A673 (cell line): Measurements from ENCODE around the gene NFKBIZ. TPM values are rescaled to one million over a fixed set of nuclear protein-coding genes. Genes with fewer than 3 reads are reported as not detected.

ENCODE experiments used
- BruUV-seq: library from RNA; stranded (reverse); fragments of 400-500 nt; replicated peaks from 2 replicates; lab custom pipeline; 2021; lab: Mats Ljungman, UMichigan
- CTCF ChIA-PET: fragments of 300-600 bp; sonication (Branson Sonifier 250); formaldehyde crosslinking; loops from one replicate; lab custom pipeline; 2022; ENCODE audit warnings: antibody characterized with exemption; lab: Charles Lee
- POLR2A ChIA-PET: fragments of 300-600 bp; sonication (Branson Sonifier 250); formaldehyde crosslinking; loops from one replicate; lab custom pipeline; 2022; ENCODE audit warnings: antibody characterized with exemption; ENCODE audit not compliant: low non-redundant PET; lab: Charles Lee
- DNase-seq: peaks from one replicate; pipeline ENCODE4 v3.0.0-alpha.2; 2015; ENCODE audit warnings: low spot score
- H3K27ac ChIP-seq: fragments of 200-600 bp; sonication (generic); 2 replicates; pipeline ENCODE4 v1.5.1; 2016; ENCODE audit warnings: mixed run types, low read depth, mild to moderate bottlenecking, mixed read lengths, antibody characterized with exemption, low read length; ENCODE audit not compliant: poor library complexity, severe bottlenecking
- H3K27me3 ChIP-seq: fragments of 200-600 bp; sonication (generic); replicated peaks from 2 replicates; pipeline ENCODE4 v1.6.1; 2017; ENCODE audit warnings: mixed run types, low read depth, mild to moderate bottlenecking, mixed read lengths, antibody characterized with exemption, low read length; ENCODE audit not compliant: insufficient read depth, poor library complexity
- H3K36me3 ChIP-seq: fragments of 200-600 bp; sonication (generic); 2 replicates; pipeline ENCODE4 v1.6.1; 2016; ENCODE audit warnings: mixed run types, mild to moderate bottlenecking, mixed read lengths, antibody characterized with exemption, low read length; ENCODE audit not compliant: insufficient read depth, poor library complexity, severe bottlenecking
- H3K4me1 ChIP-seq: fragments of 200-600 bp; sonication (generic); 2 replicates; pipeline ENCODE4 v1.6.1; 2017; ENCODE audit warnings: mixed run types, mild to moderate bottlenecking, mixed read lengths, antibody characterized with exemption, low read length; ENCODE audit not compliant: insufficient read depth, poor library complexity, severe bottlenecking
- H3K4me3 ChIP-seq: fragments of 200-600 bp; sonication (generic); 2 replicates; pipeline ENCODE4 v1.5.1; 2016; ENCODE audit warnings: low read depth, mixed run types, mild to moderate bottlenecking, mixed read lengths, low read length; ENCODE audit not compliant: poor library complexity, severe bottlenecking
- H3K9me3 ChIP-seq: fragments of 200-600 bp; sonication (generic); 2 replicates; pipeline ENCODE4 v1.6.1; 2016; ENCODE audit warnings: mixed run types, low read depth, mild to moderate bottlenecking, mixed read lengths, antibody characterized with exemption, low read length; ENCODE audit not compliant: poor library complexity, severe bottlenecking
- EZH2 ChIP-seq: fragments of 200-600 bp; sonication (generic); IDR thresholded peaks from 2 replicates; pipeline ENCODE4 v1.6.1; 2017; ENCODE audit warnings: borderline replicate concordance, low read depth, mild to moderate bottlenecking, mixed read lengths, antibody characterized with exemption, low read length; ENCODE audit not compliant: poor library complexity, severe bottlenecking
- intact Hi-C: fragments of 100-400 bp; cut with micrococcal nuclease; formaldehyde crosslinking; loops from one replicate; pipeline ENCODE4 v1.10.0; 2022; ENCODE audit not compliant: unreplicated experiment
- total RNA-seq: library from RNA; stranded (reverse); gene quantifications from 2 replicates; pipeline ENCODE4 v1.2.3, GENCODE V29; 2021
- TF ChIP-seq, protein P1 (sequence below): fragments of 300-800, 200-600 bp; sonication (generic); conservative IDR thresholded peaks from 2 replicates; pipeline ENCODE4 v1.5.1; 2017; ENCODE audit warnings: low read depth, mild to moderate bottlenecking, antibody characterized with exemption, low read length, moderate library complexity, mixed read lengths

The NFKBIZ gene
- total RNA-seq, 1 experiment from 2014 or later: 15.1 TPM

DNA sequence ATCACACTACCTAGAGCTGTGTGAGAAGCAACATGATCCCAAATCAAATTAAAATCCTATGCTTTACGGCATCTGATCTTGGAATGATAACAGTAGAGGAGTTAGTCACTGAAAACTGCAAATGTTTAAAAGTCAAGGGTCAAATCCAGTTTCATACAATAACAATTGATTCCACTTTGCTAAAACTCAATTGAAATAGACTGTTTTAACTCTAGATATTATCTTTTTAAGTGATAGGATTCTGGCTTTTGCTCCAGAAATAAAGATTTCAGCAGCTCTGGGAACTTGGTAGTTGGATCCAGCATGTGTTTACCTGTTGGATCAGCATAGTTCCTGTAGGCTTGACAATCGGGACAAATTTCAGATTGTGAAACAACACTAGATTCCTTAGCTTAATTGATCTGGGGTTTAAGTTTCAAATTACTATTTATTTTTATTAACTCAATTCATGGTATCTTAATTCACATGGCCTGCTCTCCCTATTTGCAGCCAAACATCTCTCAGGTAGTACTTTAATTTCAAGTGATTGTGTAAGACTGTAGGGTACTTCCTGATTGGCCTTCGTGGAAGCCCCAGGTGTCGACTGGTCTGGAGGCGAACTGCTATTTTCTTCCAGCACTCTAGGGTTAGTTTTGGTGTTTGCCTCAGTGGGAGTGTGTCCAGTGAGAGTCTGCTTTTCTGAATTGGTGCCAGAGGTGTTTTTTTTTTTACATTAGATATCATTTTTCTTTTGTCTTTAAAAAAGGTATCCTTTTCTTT is 16.6 kb downstream of the NFKBIZ start:
- DNase-seq: no peak
- peaks cover 8% of the 10 kb centered on the region for H3K36me3 ChIP-seq
- H3K4me3 ChIP-seq: no peak overlapping the region
- no peak for TF ChIP-seq EZH2
- TF ChIP-seq, protein P1, sequence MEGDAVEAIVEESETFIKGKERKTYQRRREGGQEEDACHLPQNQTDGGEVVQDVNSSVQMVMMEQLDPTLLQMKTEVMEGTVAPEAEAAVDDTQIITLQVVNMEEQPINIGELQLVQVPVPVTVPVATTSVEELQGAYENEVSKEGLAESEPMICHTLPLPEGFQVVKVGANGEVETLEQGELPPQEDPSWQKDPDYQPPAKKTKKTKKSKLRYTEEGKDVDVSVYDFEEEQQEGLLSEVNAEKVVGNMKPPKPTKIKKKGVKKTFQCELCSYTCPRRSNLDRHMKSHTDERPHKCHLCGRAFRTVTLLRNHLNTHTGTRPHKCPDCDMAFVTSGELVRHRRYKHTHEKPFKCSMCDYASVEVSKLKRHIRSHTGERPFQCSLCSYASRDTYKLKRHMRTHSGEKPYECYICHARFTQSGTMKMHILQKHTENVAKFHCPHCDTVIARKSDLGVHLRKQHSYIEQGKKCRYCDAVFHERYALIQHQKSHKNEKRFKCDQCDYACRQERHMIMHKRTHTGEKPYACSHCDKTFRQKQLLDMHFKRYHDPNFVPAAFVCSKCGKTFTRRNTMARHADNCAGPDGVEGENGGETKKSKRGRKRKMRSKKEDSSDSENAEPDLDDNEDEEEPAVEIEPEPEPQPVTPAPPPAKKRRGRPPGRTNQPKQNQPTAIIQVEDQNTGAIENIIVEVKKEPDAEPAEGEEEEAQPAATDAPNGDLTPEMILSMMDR: no peak
- H3K4me1 ChIP-seq: no peaks in the 10 kb centered on the region
- H3K27me3 ChIP-seq: no peaks in the 10 kb centered on the region
- no peak overlapping the region for H3K27ac ChIP-seq
- intact Hi-C loops: no loop called here
- CTCF ChIA-PET: interaction anchor here (0.6 kb wide), 1 partner anchor 61 kb away, joined by 4 read pairs; no protein-coding TSS in a partner anchor
- H3K9me3 ChIP-seq: no peaks in the 10 kb centered on the region
- no TSS peak for BruUV-seq
- POLR2A ChIA-PET: no interaction called here

DNA sequence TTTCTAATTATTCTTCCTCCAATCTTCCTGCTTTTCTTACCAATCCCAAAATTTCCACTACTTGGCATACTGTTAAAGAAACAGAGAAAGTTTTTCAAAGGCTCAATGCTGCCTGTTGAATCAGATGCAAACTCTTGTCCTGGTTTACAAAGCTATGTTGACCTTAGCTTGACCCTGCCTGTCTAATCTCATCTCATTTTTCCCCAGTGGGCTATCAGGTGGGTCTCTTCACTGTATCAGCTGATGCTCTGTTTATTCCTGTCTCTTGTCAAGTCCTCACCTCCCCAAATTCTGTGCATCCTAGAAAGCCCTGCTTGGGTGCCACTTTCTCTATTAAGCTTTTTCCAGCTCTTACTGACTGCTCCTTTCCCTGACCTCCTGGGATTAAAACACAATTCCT is 18.2 kb downstream of the NFKBIZ start:
- Histone ChIP-seq H3K27ac (no peak overlapping the region), H3K4me1 (no peaks in the 10 kb centered on the region), H3K27me3 (no peaks in the 10 kb centered on the region), H3K9me3 (no peaks in the 10 kb centered on the region), H3K36me3 (no peaks in the 10 kb centered on the region), H3K4me3 (no peak overlapping the region)
- TF ChIP-seq, protein P1: no peak
- TF ChIP-seq EZH2: no peak
- ChIA-PET CTCF (no interaction called here), POLR2A (interaction anchor here (0.6 kb wide), 1 partner anchor 1820 kb away, joined by 4 read pairs; no protein-coding TSS in a partner anchor)
- DNase-seq: no peak
- intact Hi-C loops: no loop called here
- no TSS peak for BruUV-seq

DNA sequence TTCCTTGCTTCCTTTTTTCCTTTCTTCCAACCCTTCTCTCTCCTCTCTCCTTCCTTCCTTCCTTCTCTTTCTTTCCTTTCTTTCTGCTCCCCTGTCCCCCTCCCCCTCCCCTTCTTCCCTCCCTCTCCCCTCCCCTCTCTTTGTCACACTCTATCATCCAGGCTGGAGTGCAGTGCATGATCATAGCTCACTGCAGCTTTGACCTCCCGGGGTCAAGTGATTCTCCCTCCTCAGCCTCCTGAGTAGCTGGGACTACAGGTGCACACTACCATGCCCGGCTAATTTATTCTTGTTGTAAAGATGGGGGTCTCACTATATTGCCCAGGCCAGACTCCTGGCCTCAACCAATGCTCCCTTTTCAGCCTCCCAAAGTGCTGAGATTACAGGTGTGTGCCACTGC is 18.7 kb downstream of the NFKBIZ start:
- POLR2A ChIA-PET: interaction anchor here (0.6 kb wide), 1 partner anchor 1819 kb away, joined by 4 read pairs; no protein-coding TSS in a partner anchor
- H3K27me3 ChIP-seq: no peaks in the 10 kb centered on the region
- no peak overlapping the region for H3K4me3 ChIP-seq
- intact Hi-C loops: no loop called here
- H3K9me3 ChIP-seq: no peaks in the 10 kb centered on the region
- no TSS peak for BruUV-seq
- no peak for DNase-seq
- CTCF ChIA-PET: no interaction called here
- H3K27ac ChIP-seq: no peak overlapping the region
- no peaks in the 10 kb centered on the region for H3K4me1 ChIP-seq
- no peaks in the 10 kb centered on the region for H3K36me3 ChIP-seq
- TF ChIP-seq, protein P1: no peak
- no peak for TF ChIP-seq EZH2
